ACC112 (cell line): ENCODE results near the gene POLD4.

Experiments used
- H2AFZ ChIP-seq: fragments of 200-600 bp; sonication (generic); one replicate; pipeline ENCODE4 v1.6.0; 2017; ENCODE audit warnings: antibody characterized with exemption, low read length; ENCODE audit not compliant: unreplicated experiment
- H3K27ac ChIP-seq: fragments of 200-600 bp; sonication (generic); 2 replicates; pipeline ENCODE4 v1.5.1; 2014; ENCODE audit warnings: low read depth, mild to moderate bottlenecking, antibody characterized with exemption, low read length, moderate library complexity
- H3K27me3 ChIP-seq: fragments of 200-600 bp; sonication (generic); 2 replicates; pipeline ENCODE4 v1.6.1; 2014; ENCODE audit warnings: mild to moderate bottlenecking, antibody characterized with exemption, low read length, moderate library complexity, mixed read lengths; ENCODE audit not compliant: insufficient read depth
- H3K36me3 ChIP-seq: fragments of 200-600 bp; sonication (generic); 2 replicates; pipeline ENCODE4 v1.6.1; 2016; ENCODE audit warnings: mild to moderate bottlenecking, antibody characterized with exemption, low read length, moderate library complexity, mixed read lengths; ENCODE audit not compliant: insufficient read depth
- H3K4me1 ChIP-seq: fragments of 200-600 bp; sonication (generic); one replicate; pipeline ENCODE4 v1.6.1; 2016; ENCODE audit warnings: low read length, mixed read lengths; ENCODE audit not compliant: insufficient read depth, unreplicated experiment, control insufficient read depth
- H3K4me3 ChIP-seq: fragments of 200-600 bp; sonication (generic); 2 replicates; pipeline ENCODE4 v1.5.1; 2014; ENCODE audit warnings: mild to moderate bottlenecking, low read depth, low read length
- H3K79me2 ChIP-seq: fragments of 200-600 bp; sonication (generic); one replicate; pipeline ENCODE4 v1.6.0; 2016; ENCODE audit warnings: low read length; ENCODE audit not compliant: control insufficient read depth, unreplicated experiment, insufficient read depth

The POLD4 gene

GRCh38 chr11:67387069-67387468 is 33.7 kb upstream of the POLD4 start:
- no peaks in the 10 kb centered on the region for H3K79me2 ChIP-seq
- peaks cover 15% of the 10 kb centered on the region for H3K4me1 ChIP-seq
- H3K27me3 ChIP-seq: no peaks in the 10 kb centered on the region
- H3K4me3 ChIP-seq: no peak overlapping the region
- no peaks in the 10 kb centered on the region for H3K36me3 ChIP-seq
- H2AFZ ChIP-seq: no peak overlapping the region
- H3K27ac ChIP-seq: no peak overlapping the region

- no peak overlapping the region for H2AFZ ChIP-seq
These were observed 31.6 kb upstream of the POLD4 start for GRCh38 chr11:67384851-67385366.

GRCh38 chr11:67382276-67383136 is 29.2 kb upstream of the POLD4 start:
- Histone ChIP-seq H3K36me3 (no peaks in the 10 kb centered on the region), H3K27me3 (no peaks in the 10 kb centered on the region), H3K27ac (no peak overlapping the region), H2AFZ (no peak overlapping the region), H3K4me1 (peaks cover 44% of the 10 kb centered on the region), H3K79me2 (no peaks in the 10 kb centered on the region), H3K4me3 (no peak overlapping the region)

More at GRCh38 chr11:67384851-67385366, 31.6 kb upstream of the POLD4 start:
- H3K79me2 ChIP-seq: no peaks in the 10 kb centered on the region
- H3K36me3 ChIP-seq: no peaks in the 10 kb centered on the region
- H3K4me3 ChIP-seq: no peak overlapping the region
- no peak overlapping the region for H3K27ac ChIP-seq
- H3K4me1 ChIP-seq: peaks cover 24% of the 10 kb centered on the region
- no peaks in the 10 kb centered on the region for H3K27me3 ChIP-seq

GRCh38 chr11:67381244-67381972 is 28.1 kb upstream of the POLD4 start:
- H3K27me3 ChIP-seq: no peaks in the 10 kb centered on the region
- H3K79me2 ChIP-seq: no peaks in the 10 kb centered on the region
- H3K4me1 ChIP-seq: peaks cover 50% of the 10 kb centered on the region
- H3K36me3 ChIP-seq: no peaks in the 10 kb centered on the region
- H2AFZ ChIP-seq: no peak overlapping the region
- no peak overlapping the region for H3K27ac ChIP-seq
- H3K4me3 ChIP-seq: no peak overlapping the region

- H3K27ac ChIP-seq: peak overlapping the region; percentile 24
- H3K27me3 ChIP-seq: no peaks in the 10 kb centered on the region
- peaks cover 54% of the 10 kb centered on the region for H3K4me1 ChIP-seq
- peak overlapping the region; percentile 62 for H2AFZ ChIP-seq
- H3K4me3 ChIP-seq: no peak overlapping the region
- H3K36me3 ChIP-seq: no peaks in the 10 kb centered on the region
- H3K79me2 ChIP-seq: no peaks in the 10 kb centered on the region
These were observed 26.0 kb upstream of the POLD4 start for GRCh38 chr11:67379061-67380058.

GRCh38 chr11:67378544-67378943 is 25.2 kb upstream of the POLD4 start:
- Histone ChIP-seq H3K36me3 (no peaks in the 10 kb centered on the region), H3K4me1 (peaks cover 52% of the 10 kb centered on the region), H3K4me3 (no peak overlapping the region), H2AFZ (no peak overlapping the region), H3K27ac (no peak overlapping the region), H3K27me3 (no peaks in the 10 kb centered on the region), H3K79me2 (no peaks in the 10 kb centered on the region)

- Histone ChIP-seq H3K27ac (no peak overlapping the region), H3K79me2 (peaks cover 11% of the 10 kb centered on the region), H3K4me1 (peaks cover 52% of the 10 kb centered on the region), H3K27me3 (no peaks in the 10 kb centered on the region), H3K4me3 (no peak overlapping the region), H3K36me3 (no peaks in the 10 kb centered on the region), H2AFZ (no peak overlapping the region)
These were observed 23.8 kb upstream of the POLD4 start for GRCh38 chr11:67376873-67377808.

- Histone ChIP-seq H3K4me3 (no peak overlapping the region), H3K27me3 (no peaks in the 10 kb centered on the region), H3K4me1 (peaks cover 55% of the 10 kb centered on the region), H2AFZ (no peak overlapping the region), H3K36me3 (no peaks in the 10 kb centered on the region), H3K27ac (no peak overlapping the region), H3K79me2 (peaks cover 20% of the 10 kb centered on the region)
These were observed 22.9 kb upstream of the POLD4 start for GRCh38 chr11:67376063-67376820.
